Heart right ventricle (tissue), 16 donors: ENCODE data around the gene GAL3ST1. TPM values are rescaled to one million over a fixed set of nuclear protein-coding genes. Genes with fewer than 3 reads are reported as not detected.
"Not testable (repeated sequence)": the region's sequence is repeated elsewhere in the genome, so short reads cannot be mapped to it uniquely, and the experiment has no call there.

ENCODE experiments used
- ATAC-seq, 8 donors: fragments of 200-7000 bp; cut with Tn5 transposase; one replicate each; pipeline ENCODE4 v1.9.1; 2020; ENCODE audit warnings: mild to moderate bottlenecking in 8 of 8, moderate library complexity in 8 of 8, moderate number of reproducible peaks in 1 of 8
- DNase-seq, 2 donors: peaks; one replicate each; pipeline ENCODE4 v3.0.0-alpha.2; 2020
- H3K27ac ChIP-seq, 10 donors: fragments of 200-600 bp; sonication (generic) in 2 of 10; one replicate each; pipeline versions ENCODE4 v1.5.0 to v1.8.0; 2020 to 2022; ENCODE audit warnings: mild to moderate bottlenecking in 3 of 10
- H3K27me3 ChIP-seq, 7 donors: fragments of 200-600 bp; one replicate each; pipeline ENCODE4 v1.8.0; 2021 to 2022; ENCODE audit warnings: mild to moderate bottlenecking in 2 of 7
- H3K36me3 ChIP-seq, 9 donors: fragments of 200-600 bp; sonication (generic) in 1 of 9; one replicate each; pipeline versions ENCODE4 v1.5.0 to v1.8.0; 2020 to 2022; ENCODE audit warnings: mild to moderate bottlenecking in 2 of 9
- H3K4me1 ChIP-seq, 9 donors: fragments of 200-600 bp; sonication (generic) in 1 of 9; one replicate each; pipeline versions ENCODE4 v1.5.0 to v1.8.0; 2020 to 2022; ENCODE audit warnings: mild to moderate bottlenecking in 4 of 9
- H3K4me3 ChIP-seq, 10 donors: fragments of 200-600 bp; sonication (generic) in 2 of 10; one replicate each; pipeline versions ENCODE4 v1.5.0 to v1.8.0; 2020 to 2022; ENCODE audit warnings: mild to moderate bottlenecking in 7 of 10, moderate library complexity in 2 of 10
- H3K9me3 ChIP-seq, 11 donors: fragments of 200-600 bp in 10 of 11; sonication (generic) in 2 of 11; one replicate each; pipeline versions ENCODE4 v1.5.0 to v1.8.0; 2013 to 2022; ENCODE audit warnings: mild to moderate bottlenecking in 2 of 11, control low read depth in 1 of 11, moderate library complexity in 1 of 11
- WGBS, 2 donors: extraction: QIAGEN DNeasy Blood & Tissue Kit; methylation state at CpG; one replicate each; pipeline ENCODE4 v1.1.7; 2013; ENCODE audit warnings: inconsistent platforms in 1 of 2; 5-methylcytosine and 5-hydroxymethylcytosine counted together
- intact Hi-C, 10 donors: fragments of 100-400 bp; cut with DNase I; formaldehyde crosslinking; loops; one replicate each; pipeline versions ENCODE4 v1.11.1 to v1.14.2; 2022
- polyA plus RNA-seq, 2 donors: library from polyadenylated mRNA; stranded (reverse); fragments of 200-250 nt; gene quantifications; one replicate each; pipeline ENCODE4 v1.2.3, GENCODE V29; 2013
- total RNA-seq, 10 donors: library from RNA; stranded (reverse); fragmentation: NEBNext Ultra II Directional in 3 of 10; extraction: Animal tissue kit (Norgen Biotek cat#: 25700) in 3 of 10; gene quantifications; one replicate each; pipeline versions ENCODE4 v1.2.1 to v1.2.4, GENCODE V29; 2021 to 2023
- TF ChIP-seq, protein P1 (sequence below), 9 donors: fragments of 200-600 bp; sonication (generic) in 2 of 9; IDR thresholded peaks; one replicate each; pipeline versions ENCODE4 v1.5.0 to v1.8.0; 2021 to 2022; ENCODE audit warnings: antibody characterized with exemption in 9 of 9, mild to moderate bottlenecking in 5 of 9, moderate library complexity in 1 of 9
- donor health status: Arrhythmogenic right ventricular cardiomyopathy.
- donor health status: ischemic (EF 13 %, LVEDD 7.1; RV severe dilation, severe dysfunction).
- donor health status: healthy with polysubstance abuse.
- donor health status: DM: no; HTN: yes; CAD: no.
- donor health status: DM: no; HTN: no; CAD: no.
- donor health status: ischemic (EF 25% LVEDD 6.9; RV normal size, moderate dysfunction).
- donor health status: ischemic (EF 25% LVEDD 5.7; RV mildly dilated, moderate dysfunction).
- donor health status: healthy.
- donor health status: DM: yes; HTN: yes; CAD: no.
- donor health status: Ischemic cardiomyopathy.
- donor health status: ischemic (EF 35%, LVEDD 5.7; RV mildly dilated, moderate dysfunction).
- donor health status: nonischemic (EF 11% LVEDD 7.7; RV severe dilation, severe dysfunction).
- donor health status: DM: yes; HTN: yes; CAD: no.
- donor health status: PGD.
- donor health status: ischemic (EF 29% LVEDD 5.4; RV normal size, mild dysfunction).
- donor health status: nonischemic (EF 23%, LVEDD 6.1; RV moderate dilation, normal function).

Gene GAL3ST1
- total and polyA plus RNA-seq, 12 donors = 0.22 to 0.49 (median 0.28) TPM; not detected in 8

DNA sequence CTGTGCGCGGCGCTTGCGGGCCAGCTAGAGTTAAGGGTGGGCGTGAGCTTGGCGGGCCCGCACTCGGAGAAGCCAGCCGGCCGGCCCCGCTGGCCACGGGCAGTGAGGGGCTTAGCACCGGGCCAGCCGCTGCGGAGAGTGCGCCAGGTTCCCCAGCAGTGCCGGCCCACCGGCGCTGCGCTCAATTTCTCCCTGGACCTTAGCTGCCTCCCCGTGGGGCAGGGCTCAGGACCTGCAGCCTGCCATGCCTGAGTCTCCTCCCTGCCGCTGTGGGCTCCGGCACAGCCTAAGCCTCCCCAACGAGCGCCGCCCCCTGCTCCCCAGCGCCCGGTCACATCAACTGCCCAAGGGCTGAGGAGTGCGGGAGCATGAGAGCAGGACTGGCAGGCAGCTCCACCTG, 22.4 kb upstream of the GAL3ST1 start:
- Histone ChIP-seq H3K9me3 (no peaks in the 10 kb centered on the region), H3K27ac (no peak overlapping the region), H3K36me3 (no peaks in the 10 kb centered on the region), H3K27me3 (no peaks in the 10 kb centered on the region), H3K4me1 (peaks cover 0 to 5% (median 4%) of the 10 kb centered on the region in 9 donors), H3K4me3 (no peak overlapping the region)
- WGBS, 2 donors = 92 to 93% methylated on average over 19 to 29 of the region's 29 CpGs
- ATAC-seq = no peak
- TF ChIP-seq, protein P1, sequence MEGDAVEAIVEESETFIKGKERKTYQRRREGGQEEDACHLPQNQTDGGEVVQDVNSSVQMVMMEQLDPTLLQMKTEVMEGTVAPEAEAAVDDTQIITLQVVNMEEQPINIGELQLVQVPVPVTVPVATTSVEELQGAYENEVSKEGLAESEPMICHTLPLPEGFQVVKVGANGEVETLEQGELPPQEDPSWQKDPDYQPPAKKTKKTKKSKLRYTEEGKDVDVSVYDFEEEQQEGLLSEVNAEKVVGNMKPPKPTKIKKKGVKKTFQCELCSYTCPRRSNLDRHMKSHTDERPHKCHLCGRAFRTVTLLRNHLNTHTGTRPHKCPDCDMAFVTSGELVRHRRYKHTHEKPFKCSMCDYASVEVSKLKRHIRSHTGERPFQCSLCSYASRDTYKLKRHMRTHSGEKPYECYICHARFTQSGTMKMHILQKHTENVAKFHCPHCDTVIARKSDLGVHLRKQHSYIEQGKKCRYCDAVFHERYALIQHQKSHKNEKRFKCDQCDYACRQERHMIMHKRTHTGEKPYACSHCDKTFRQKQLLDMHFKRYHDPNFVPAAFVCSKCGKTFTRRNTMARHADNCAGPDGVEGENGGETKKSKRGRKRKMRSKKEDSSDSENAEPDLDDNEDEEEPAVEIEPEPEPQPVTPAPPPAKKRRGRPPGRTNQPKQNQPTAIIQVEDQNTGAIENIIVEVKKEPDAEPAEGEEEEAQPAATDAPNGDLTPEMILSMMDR (IDR thresholded peaks at IDR 0.05) = no peak
- intact Hi-C loops = no loop called here
- DNase-seq = no peak

GRCh38 chr22:30596199-30596598, 21.7 kb upstream of the GAL3ST1 start:
- Histone ChIP-seq H3K36me3 (no peaks in the 10 kb centered on the region), H3K4me1 (peaks cover 0 to 7% (median 6%) of the 10 kb centered on the region in 9 donors), H3K9me3 (no peaks in the 10 kb centered on the region), H3K4me3 (no peak overlapping the region), H3K27ac (no peak overlapping the region), H3K27me3 (no peaks in the 10 kb centered on the region)
- ATAC-seq = no peak
- intact Hi-C loops = no loop called here
- 59 to 73% methylated on average over 2 of the region's 2 CpGs for WGBS, 2 donors
- TF ChIP-seq, protein P1 (IDR thresholded peaks at IDR 0.05) = no peak
- DNase-seq = no peak

GRCh38 chr22:30592360-30592713, 17.9 kb upstream of the GAL3ST1 start:
- H3K27ac ChIP-seq = peak overlapping the region in 5 of 10 donors; percentile 77 to 92 (median 81)

GRCh38 chr22:30591588-30592359, 17.3 kb upstream of the GAL3ST1 start, which contains the start of gene PES1:
Gene PES1 (minus strand): TSS chr22:30591910. CDS start chr22:30591833, 77 bp downstream.
- Histone ChIP-seq H3K4me3 (peak within 1 kb of the TSS; percentile 51 to 94 (median 78)), H3K9me3 (no peaks in the 10 kb centered on the region), H3K27ac (peak within 1 kb of the TSS in 9 of 10 donors; percentile 41 to 92 (median 81)), H3K27me3 (no peaks in the 10 kb centered on the region), H3K36me3 (peaks cover 0 to 29% (median 20%) of the 10 kb centered on the region in 9 donors), H3K4me1 (peaks cover 3 to 21% (median 19%) of the 10 kb centered on the region in 9 donors)
- TF ChIP-seq, protein P1 (IDR thresholded peaks at IDR 0.05) = peak in 1 of 9 donors; percentile 5
- 0 to 1% methylated on average over 49 of the region's 49 CpGs for WGBS, 2 donors
- peak; percentile 91 to 97 for DNase-seq
- intact Hi-C loops = no loop called here
- peak; percentile 99 to 100 (median 100) for ATAC-seq

More at GRCh38 chr22:30592360-30592713, 17.9 kb upstream of the GAL3ST1 start:
- H3K9me3 ChIP-seq, DNase-seq, intact Hi-C loops, H3K27me3 ChIP-seq: not testable (repeated sequence)
- Histone ChIP-seq H3K4me1 (peaks cover 3 to 21% (median 19%) of the 10 kb centered on the region in 9 donors), H3K4me3 (peak overlapping the region in 9 of 10 donors; percentile 51 to 94 (median 81)), H3K36me3 (peaks cover 0 to 23% (median 14%) of the 10 kb centered on the region in 9 donors)
- 35% methylated on average over 18 of the region's 18 CpGs for WGBS, 2 donors
- peak in 1 of 8 donors; percentile 2 for ATAC-seq
